GM12878 (cell line): ENCODE measurements around the gene SLAIN2. TPM values are rescaled to one million over a fixed set of nuclear protein-coding genes. Genes with fewer than 3 reads are reported as not detected.

Experiments used
- ATAC-seq: fragments of 200-7000 bp; cut with Tn5 transposase; 3 replicates; pipeline ENCODE4 v1.9.1; 2020; ENCODE audit warnings: mild to moderate bottlenecking, moderate library complexity
- BruUV-seq: library from RNA; stranded (reverse); fragments of 400-500 nt; replicated peaks from 2 replicates; lab custom pipeline; 2021; lab: Mats Ljungman, UMichigan
- CTCF ChIA-PET: fragments of 300-600 bp; sonication (Branson Sonifier 250); formaldehyde crosslinking; extraction: SDS; loops from one replicate; lab custom pipeline; 2021; ENCODE audit warnings: inconsistent platforms; lab: Yijun Ruan, JAX
- POLR2A ChIA-PET: fragments of 350-600 bp; formaldehyde crosslinking; extraction: SDS; loops from one replicate; lab custom pipeline; 2021; ENCODE audit warnings: inconsistent platforms; lab: Charles Lee
- RAD21 ChIA-PET: fragments of 300-600 bp; sonication (Branson Sonifier 250); formaldehyde crosslinking; loops from one replicate; lab custom pipeline; 2023; ENCODE audit warnings: antibody characterized with exemption; ENCODE audit not compliant: unreplicated experiment; lab: Charles Lee
- SMC1A ChIA-PET: fragments of 300-600 bp; sonication (Branson Sonifier 250); formaldehyde crosslinking; loops from one replicate; lab custom pipeline; 2023; ENCODE audit not compliant: unreplicated experiment, uncharacterized antibody; lab: Charles Lee
- DNase-seq: peaks from one replicate; pipeline ENCODE4 v3.0.0-alpha.2; 2011; ENCODE audit warnings: low read depth, low spot score
- FAIRE-seq: peaks from 3 replicates; lab custom pipeline; 2011; peaks lifted over from hg19 to GRCh38; lab: Jason Lieb, UNC
- H2AFZ ChIP-seq: 2 replicates; pipeline ENCODE4 v1.6.0; 2011; ENCODE audit warnings: low read depth, low read length, control low read depth; ENCODE audit not compliant: control insufficient read depth
- H3K27ac ChIP-seq: 2 replicates; pipeline ENCODE4 v1.5.1; 2011; ENCODE audit warnings: control low read depth; ENCODE audit not compliant: control insufficient read depth, insufficient read depth
- H3K27me3 ChIP-seq, 2 experiments: replicated peaks in 1 of 2; 2 replicates each; pipeline versions ENCODE4 v1.6.0 to v1.6.1; 2011; ENCODE audit warnings: low read length in 1 of 2; ENCODE audit not compliant: control insufficient read depth in 2 of 2, insufficient read depth in 2 of 2
- H3K36me3 ChIP-seq, 2 experiments: 2 replicates each; pipeline ENCODE4 v1.5.1; 2011; ENCODE audit warnings: low read length in 1 of 2; ENCODE audit not compliant: control insufficient read depth in 2 of 2, insufficient read depth in 2 of 2
- H3K4me1 ChIP-seq: 2 replicates; pipeline ENCODE4 v1.6.1; 2011; ENCODE audit warnings: mild to moderate bottlenecking, low read length, moderate library complexity, mixed read lengths; ENCODE audit not compliant: control insufficient read depth, insufficient read depth
- H3K4me2 ChIP-seq: 2 replicates; pipeline ENCODE4 v1.6.0; 2011; ENCODE audit warnings: control low read depth; ENCODE audit not compliant: control insufficient read depth, insufficient read depth
- H3K4me3 ChIP-seq: fragments of 200-600 bp; sonication (generic); 2 replicates; pipeline ENCODE4 v1.5.1; 2016
- H3K79me2 ChIP-seq: 2 replicates; pipeline ENCODE4 v1.6.0; 2011; ENCODE audit warnings: low read length; ENCODE audit not compliant: control insufficient read depth, insufficient read depth
- H3K9ac ChIP-seq: 2 replicates; pipeline ENCODE4 v1.8.0; 2011; ENCODE audit warnings: low read length, control low read depth, mixed read lengths; ENCODE audit not compliant: control insufficient read depth, insufficient read depth
- H3K9me3 ChIP-seq: replicated peaks from 3 replicates; pipeline ENCODE4 v1.5.1; 2011; ENCODE audit warnings: mild to moderate bottlenecking, low read length; ENCODE audit not compliant: control insufficient read depth, insufficient read depth
- H4K20me1 ChIP-seq: 2 replicates; pipeline ENCODE4 v1.6.0; 2011; ENCODE audit not compliant: control insufficient read depth, insufficient read depth
- CREM ChIP-seq: IDR thresholded peaks from 2 replicates; pipeline ENCODE4 v1.6.1; 2014; ENCODE audit warnings: antibody characterized with exemption, low read depth
- IKZF1 ChIP-seq: fragments of 450-650 bp; conservative IDR thresholded peaks from 2 replicates; pipeline ENCODE4 v1.6.1; 2017; ENCODE audit warnings: antibody characterized with exemption, mild to moderate bottlenecking
- MYC ChIP-seq: IDR thresholded peaks from 2 replicates; pipeline ENCODE4 v1.6.1; 2011; ENCODE audit warnings: mild to moderate bottlenecking, low read length, moderate library complexity, inconsistent platforms; ENCODE audit not compliant: insufficient read depth, insufficient replicate concordance, insufficient read length, severe bottlenecking
- PML ChIP-seq: IDR thresholded peaks from 2 replicates; pipeline ENCODE4 v1.6.1; 2012; ENCODE audit warnings: low read length, inconsistent platforms
- SP1 ChIP-seq: IDR thresholded peaks from one replicate; pipeline ENCODE4 v1.6.1; 2011; ENCODE audit warnings: low read depth, low read length
- TBL1XR1 ChIP-seq: IDR thresholded peaks from 2 replicates; pipeline ENCODE4 v1.6.1; 2012; ENCODE audit warnings: low read depth, low read length, improper control_type of control experiment
- WGBS: methylation state at CpG from one replicate; pipeline ENCODE4 v1.1.6; 2016; ENCODE audit warnings: low lambda C conversion rate; ENCODE audit not compliant: insufficient replicate concordance, insufficient coverage; ENCODE audit errors: missing lambda C conversion rate; 5-methylcytosine and 5-hydroxymethylcytosine counted together
- in situ Hi-C: fragments of 300-500 bp; cut with MboI; formaldehyde crosslinking; loops from 9 replicates; pipeline ENCODE4 v1.14.3; 2018; ENCODE audit warnings: mixed read lengths
- intact Hi-C: fragments of 100-400 bp; cut with micrococcal nuclease; formaldehyde crosslinking; loops from one replicate; pipeline ENCODE4 v1.14.2; 2022; ENCODE audit not compliant: unreplicated experiment
- polyA plus RNA-seq, 11 experiments: library from polyadenylated mRNA; depleted of rRNA in 4 of 11; unstranded in 6 of 11; stranded (reverse) in 5 of 11; fragments of >200 nt; fragmentation: Nextera tagmentation in 4 of 11; fragmentation: Illumina TruSeq in 1 of 11; extraction: Ambion mirVana in 4 of 11; extraction: Trizol in 1 of 11; gene quantifications; 1 replicate in 1 of 11; 2 replicates in 10 of 11; pipeline versions ENCODE4 v1.2.1 to v1.2.3, GENCODE V29; 2011 to 2016; ENCODE audit warnings: inconsistent platforms in 2 of 11, missing spikeins in 2 of 11, low read depth in 1 of 11
- total RNA-seq, 4 experiments: library from RNA; depleted of rRNA in 3 of 4; stranded (reverse); fragments of >200 nt in 3 of 4; fragmentation: Illumina TruSeq in 1 of 4; extraction: Trizol in 1 of 4; gene quantifications; 2 replicates each; pipeline versions ENCODE4 v1.2.1 to v1.2.3, GENCODE V29; 2013 to 2021
- TF ChIP-seq, protein P1 (sequence below): fragments of 150-350 bp; IDR thresholded peaks from 2 replicates; pipeline ENCODE4 v1.6.1; 2014; ENCODE audit warnings: mild to moderate bottlenecking, low read depth, low read length
- TF ChIP-seq, protein P2 (sequence below), 3 experiments: IDR thresholded peaks in 2 of 3; conservative IDR thresholded peaks in 1 of 3; 2 replicates each; pipeline ENCODE4 v1.5.1; 2011; ENCODE audit warnings: low read depth in 3 of 3, low read length in 3 of 3, mild to moderate bottlenecking in 3 of 3, control low read depth in 2 of 3, moderate library complexity in 2 of 3, inconsistent platforms in 1 of 3, mixed read lengths in 1 of 3; ENCODE audit not compliant: control insufficient read depth in 2 of 3, insufficient read depth in 1 of 3; ENCODE audit errors: extremely low read depth in 1 of 3

SLAIN2 gene
- total and polyA plus RNA-seq, 10 of the 15 experiments (the other 5 are each of a cell fraction or from before 2014, with no cell fraction given), result 4.3 to 96.6 (median 25.4) TPM

DNA sequence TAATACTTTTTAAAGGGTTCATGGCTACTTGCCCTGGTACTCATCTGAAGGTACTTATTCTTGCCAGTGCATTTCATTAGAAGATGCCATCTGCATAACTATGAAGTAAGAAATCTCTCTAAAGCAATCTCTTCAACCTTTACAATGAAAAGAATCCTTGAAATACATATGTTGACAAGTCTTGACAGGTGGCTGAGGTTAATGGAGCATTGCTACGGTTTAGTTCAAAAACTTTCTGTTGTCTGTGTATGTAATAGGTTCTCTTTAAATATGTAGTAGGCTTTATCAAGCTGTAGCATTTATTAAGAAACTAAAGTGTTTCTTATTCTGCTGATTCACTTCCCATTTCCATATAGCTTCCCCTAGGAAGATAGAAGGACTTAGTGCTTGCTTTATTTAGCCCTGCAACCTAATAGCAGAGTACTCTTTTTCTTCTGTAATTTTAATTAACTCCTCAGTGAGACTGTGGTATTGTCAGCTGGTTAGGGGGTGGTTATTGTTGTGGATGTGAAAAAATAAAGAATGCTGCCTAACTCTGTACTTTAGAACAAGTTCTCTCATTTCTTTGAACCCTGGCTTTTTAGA is 39.3 kb downstream of the SLAIN2 start:
- intact Hi-C loops (no loop called here), in situ Hi-C loops (no loop called here)
- ChIA-PET CTCF (interaction anchor here (0.6 to 1.4 kb wide), 2 partner anchors 9 to 21 kb away, joined by 3 read pairs; no protein-coding TSS in a partner anchor), RAD21 (interaction anchor here (1.3 kb wide), 1 partner anchor 39 kb away, joined by 3 read pairs; the partner anchor contains the start of gene SLAIN2), POLR2A (no interaction called here)
- no peak overlapping the region for H3K27ac ChIP-seq
- H3K27me3 ChIP-seq, result no peaks in the 10 kb centered on the region
- no peaks in the 10 kb centered on the region for H4K20me1 ChIP-seq
- no peak overlapping the region for H2AFZ ChIP-seq
- BruUV-seq, result no TSS peak
- H3K4me2 ChIP-seq, result no peak overlapping the region
- 92% methylated on average over 1 of the region's 1 CpG for WGBS
- H3K9me3 ChIP-seq, result no peaks in the 10 kb centered on the region
- H3K4me3 ChIP-seq, result no peak overlapping the region
- DNase-seq (no peak), FAIRE-seq (no peak)
- H3K4me1 ChIP-seq, result no peaks in the 10 kb centered on the region
- H3K36me3 ChIP-seq, result peaks cover 0 to 9% of the 10 kb centered on the region in 2 experiments; a peak in 1 of 4 replicates
- H3K79me2 ChIP-seq, result no peaks in the 10 kb centered on the region
- H3K9ac ChIP-seq, result no peak overlapping the region
- no peak for TF ChIP-seq TBL1XR1
- no peak for TF ChIP-seq MYC
- TF ChIP-seq, protein P1, sequence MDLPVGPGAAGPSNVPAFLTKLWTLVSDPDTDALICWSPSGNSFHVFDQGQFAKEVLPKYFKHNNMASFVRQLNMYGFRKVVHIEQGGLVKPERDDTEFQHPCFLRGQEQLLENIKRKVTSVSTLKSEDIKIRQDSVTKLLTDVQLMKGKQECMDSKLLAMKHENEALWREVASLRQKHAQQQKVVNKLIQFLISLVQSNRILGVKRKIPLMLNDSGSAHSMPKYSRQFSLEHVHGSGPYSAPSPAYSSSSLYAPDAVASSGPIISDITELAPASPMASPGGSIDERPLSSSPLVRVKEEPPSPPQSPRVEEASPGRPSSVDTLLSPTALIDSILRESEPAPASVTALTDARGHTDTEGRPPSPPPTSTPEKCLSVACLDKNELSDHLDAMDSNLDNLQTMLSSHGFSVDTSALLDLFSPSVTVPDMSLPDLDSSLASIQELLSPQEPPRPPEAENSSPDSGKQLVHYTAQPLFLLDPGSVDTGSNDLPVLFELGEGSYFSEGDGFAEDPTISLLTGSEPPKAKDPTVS, result no peak
- TF ChIP-seq IKZF1, result no peak
- no peak for TF ChIP-seq PML
- TF ChIP-seq, protein P2, sequence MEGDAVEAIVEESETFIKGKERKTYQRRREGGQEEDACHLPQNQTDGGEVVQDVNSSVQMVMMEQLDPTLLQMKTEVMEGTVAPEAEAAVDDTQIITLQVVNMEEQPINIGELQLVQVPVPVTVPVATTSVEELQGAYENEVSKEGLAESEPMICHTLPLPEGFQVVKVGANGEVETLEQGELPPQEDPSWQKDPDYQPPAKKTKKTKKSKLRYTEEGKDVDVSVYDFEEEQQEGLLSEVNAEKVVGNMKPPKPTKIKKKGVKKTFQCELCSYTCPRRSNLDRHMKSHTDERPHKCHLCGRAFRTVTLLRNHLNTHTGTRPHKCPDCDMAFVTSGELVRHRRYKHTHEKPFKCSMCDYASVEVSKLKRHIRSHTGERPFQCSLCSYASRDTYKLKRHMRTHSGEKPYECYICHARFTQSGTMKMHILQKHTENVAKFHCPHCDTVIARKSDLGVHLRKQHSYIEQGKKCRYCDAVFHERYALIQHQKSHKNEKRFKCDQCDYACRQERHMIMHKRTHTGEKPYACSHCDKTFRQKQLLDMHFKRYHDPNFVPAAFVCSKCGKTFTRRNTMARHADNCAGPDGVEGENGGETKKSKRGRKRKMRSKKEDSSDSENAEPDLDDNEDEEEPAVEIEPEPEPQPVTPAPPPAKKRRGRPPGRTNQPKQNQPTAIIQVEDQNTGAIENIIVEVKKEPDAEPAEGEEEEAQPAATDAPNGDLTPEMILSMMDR (IDR thresholded peaks at IDR 0.05 in 2 of 3, conservative IDR thresholded peaks at IDR 0.05 in 1 of 3; ENCODE audit: control insufficient read depth in 2 of 3, extremely low read depth in 1 of 3, insufficient read depth in 1 of 3, low read depth in 3 of 3, low read length in 3 of 3), result no peak
- TF ChIP-seq CREM, result no peak
- no peak for TF ChIP-seq SP1
- TF ChIP-seq, all 136 proteins: peak for 0
- SMC1A ChIA-PET, result interaction anchor here (0.7 to 2.1 kb wide), 6 partner anchors 10 to 614 kb away, joined by 3 to 7 read pairs (median 5); no protein-coding TSS in a partner anchor
- ATAC-seq, result no peak; the same call in 2 of the 3 replicates
